HEK293 (cell line): ENCODE data around the gene CLDN19.

Source experiments
- CTCF ChIA-PET: fragments of 350-600 bp; formaldehyde crosslinking; extraction: SDS; loops from one replicate; lab custom pipeline; 2021; ENCODE audit warnings: antibody characterized with exemption; lab: Yijun Ruan, JAX
- POLR2A ChIA-PET: fragments of 300-600 bp; formaldehyde crosslinking; extraction: SDS; loops from one replicate; lab custom pipeline; 2020; ENCODE audit warnings: antibody characterized with exemption, inconsistent platforms; lab: Yijun Ruan, JAX
- H3K27ac ChIP-seq: fragments of 200-500 bp; sonication (Bioruptor generic); 2 replicates; pipeline ENCODE4 v1.5.1; 2014; ENCODE audit warnings: low read depth, low read length, control low read depth, inconsistent platforms; ENCODE audit errors: extremely low read depth
- H3K36me3 ChIP-seq, 2 experiments: fragments of 200-500 bp in 1 of 2; sonication (Bioruptor generic) in 1 of 2; 1 replicate in 1 of 2; 2 replicates in 1 of 2; pipeline ENCODE4 v1.5.1; 2014 to 2017; ENCODE audit warnings: inconsistent platforms in 2 of 2, low read length in 2 of 2; ENCODE audit not compliant: control insufficient read depth in 2 of 2, insufficient read depth in 1 of 2
- H3K4me1 ChIP-seq: fragments of 200-500 bp; sonication (Bioruptor generic); 2 replicates; pipeline ENCODE4 v1.5.1; 2014; ENCODE audit warnings: mild to moderate bottlenecking, low read length, inconsistent platforms; ENCODE audit not compliant: control insufficient read depth, insufficient read depth
- H3K4me3 ChIP-seq: 2 replicates; pipeline ENCODE4 v1.5.1; 2011; ENCODE audit warnings: low read depth, mild to moderate bottlenecking, control low read depth, low read length, moderate library complexity
- H3K9me3 ChIP-seq: fragments of 200-500 bp; sonication (Bioruptor generic); 2 replicates; pipeline ENCODE4 v1.5.1; 2014; ENCODE audit warnings: low read depth, low read length, inconsistent platforms; ENCODE audit not compliant: control insufficient read depth, insufficient read depth
- BCL11B ChIP-seq: fragments of 450-650 bp; formaldehyde crosslinking; IDR thresholded peaks from 2 replicates; pipeline ENCODE4 v1.5.1; 2016; ENCODE audit warnings: low read depth, missing biosample characterization, missing genetic modification characterization
- GLI4 ChIP-seq: fragments of 450-650 bp; formaldehyde crosslinking; IDR thresholded peaks from 2 replicates; pipeline ENCODE4 v1.5.1; 2016; ENCODE audit warnings: missing biosample characterization, missing genetic modification characterization
- GLIS2 ChIP-seq: fragments of 450-650 bp; formaldehyde crosslinking; IDR thresholded peaks from 2 replicates; pipeline ENCODE4 v1.5.1; 2016; ENCODE audit warnings: missing biosample characterization, missing genetic modification characterization
- OSR2 ChIP-seq: fragments of 450-650 bp; formaldehyde crosslinking; IDR thresholded peaks from 2 replicates; pipeline ENCODE4 v1.5.1; 2016; ENCODE audit warnings: missing biosample characterization, missing genetic modification characterization
- PRDM1 ChIP-seq: fragments of 450-650 bp; formaldehyde crosslinking; IDR thresholded peaks from 2 replicates; pipeline ENCODE4; 2016; ENCODE audit warnings: missing biosample characterization, missing genetic modification characterization
- ZBTB17 ChIP-seq: fragments of 450-650 bp; formaldehyde crosslinking; IDR thresholded peaks from 2 replicates; pipeline ENCODE4 v1.5.1; 2016; ENCODE audit warnings: missing biosample characterization, missing genetic modification characterization
- ZBTB20 ChIP-seq: fragments of 450-650 bp; formaldehyde crosslinking; IDR thresholded peaks from 2 replicates; pipeline ENCODE4 v1.5.1; 2016; ENCODE audit warnings: missing biosample characterization, missing genetic modification characterization
- ZBTB48 ChIP-seq: fragments of 450-650 bp; formaldehyde crosslinking; IDR thresholded peaks from 2 replicates; pipeline ENCODE4 v1.5.1; 2016; ENCODE audit warnings: missing biosample characterization, missing genetic modification characterization
- ZIC2 ChIP-seq: fragments of 450-650 bp; formaldehyde crosslinking; IDR thresholded peaks from 2 replicates; pipeline ENCODE4 v1.5.1; 2016; ENCODE audit warnings: missing biosample characterization, missing genetic modification characterization
- ZNF121 ChIP-seq: fragments of 450-650 bp; formaldehyde crosslinking; IDR thresholded peaks from 2 replicates; pipeline ENCODE4 v1.5.1; 2016; ENCODE audit warnings: missing biosample characterization, missing genetic modification characterization
- ZNF133 ChIP-seq: fragments of 450-650 bp; formaldehyde crosslinking; IDR thresholded peaks from 2 replicates; pipeline ENCODE4 v1.5.1; 2016; ENCODE audit warnings: missing biosample characterization, missing genetic modification characterization
- ZNF155 ChIP-seq: fragments of 450-650 bp; formaldehyde crosslinking; IDR thresholded peaks from 2 replicates; pipeline ENCODE4 v1.5.1; 2016; ENCODE audit warnings: missing biosample characterization, missing genetic modification characterization
- ZNF169 ChIP-seq: fragments of 450-650 bp; formaldehyde crosslinking; IDR thresholded peaks from 2 replicates; pipeline ENCODE4 v1.5.1; 2016; ENCODE audit warnings: missing biosample characterization, missing genetic modification characterization
- ZNF202 ChIP-seq: fragments of 450-650 bp; formaldehyde crosslinking; IDR thresholded peaks from 2 replicates; pipeline ENCODE4 v1.5.1; 2016; ENCODE audit warnings: missing biosample characterization, missing genetic modification characterization, borderline replicate concordance
- ZNF221 ChIP-seq: fragments of 450-650 bp; formaldehyde crosslinking; IDR thresholded peaks from 2 replicates; pipeline ENCODE4 v1.5.1; 2017; ENCODE audit warnings: missing biosample characterization, missing genetic modification characterization, borderline replicate concordance
- ZNF335 ChIP-seq: fragments of 450-650 bp; formaldehyde crosslinking; conservative IDR thresholded peaks from 2 replicates; pipeline ENCODE4 v1.5.1; 2016; ENCODE audit warnings: missing biosample characterization, missing genetic modification characterization
- ZNF416 ChIP-seq: fragments of 450-650 bp; formaldehyde crosslinking; IDR thresholded peaks from 2 replicates; pipeline ENCODE4 v1.5.1; 2016; ENCODE audit warnings: missing biosample characterization, missing genetic modification characterization
- ZNF423 ChIP-seq: fragments of 450-650 bp; formaldehyde crosslinking; IDR thresholded peaks from 2 replicates; pipeline ENCODE4 v1.5.1; 2016; ENCODE audit warnings: missing biosample characterization, missing genetic modification characterization
- ZNF530 ChIP-seq: fragments of 450-650 bp; formaldehyde crosslinking; IDR thresholded peaks from 2 replicates; pipeline ENCODE4 v1.5.1; 2016; ENCODE audit warnings: low read depth, missing biosample characterization, missing genetic modification characterization
- ZNF596 ChIP-seq: fragments of 450-650 bp; IDR thresholded peaks from 2 replicates; pipeline ENCODE4 v1.5.0; 2018; ENCODE audit warnings: missing biosample characterization, mild to moderate bottlenecking, missing genetic modification characterization, moderate library complexity
- ZNF658 ChIP-seq: fragments of 450-650 bp; formaldehyde crosslinking; IDR thresholded peaks from 2 replicates; pipeline ENCODE4; 2016; ENCODE audit warnings: missing biosample characterization, missing genetic modification characterization
- ZNF768 ChIP-seq: fragments of 450-650 bp; formaldehyde crosslinking; IDR thresholded peaks from 2 replicates; pipeline ENCODE4 v1.5.1; 2018; ENCODE audit warnings: missing biosample characterization, mild to moderate bottlenecking, missing genetic modification characterization
- ZNF837 ChIP-seq: fragments of 450-650 bp; formaldehyde crosslinking; IDR thresholded peaks from 2 replicates; pipeline ENCODE4 v1.5.1; 2016; ENCODE audit warnings: missing biosample characterization, missing genetic modification characterization
- TF ChIP-seq, protein P1 (sequence below): fragments of 450-650 bp; formaldehyde crosslinking; IDR thresholded peaks from 2 replicates; pipeline ENCODE4 v1.5.1; 2016; ENCODE audit warnings: missing biosample characterization, missing genetic modification characterization
- TF ChIP-seq, protein P2 (sequence below): fragments of 450-650 bp; formaldehyde crosslinking; IDR thresholded peaks from 2 replicates; pipeline ENCODE4; 2016; ENCODE audit warnings: missing biosample characterization, missing genetic modification characterization
- TF ChIP-seq, protein P3 (sequence below): fragments of 450-650 bp; formaldehyde crosslinking; IDR thresholded peaks from 2 replicates; pipeline ENCODE4 v1.5.1; 2016; ENCODE audit warnings: missing biosample characterization, missing genetic modification characterization

CLDN19 gene

GRCh38 chr1:42734201-42735035, 5.6 kb downstream of the CLDN19 start:
- Histone ChIP-seq H3K9me3 (no peaks in the 10 kb centered on the region), H3K27ac (no peak overlapping the region), H3K4me1 (no peaks in the 10 kb centered on the region), H3K36me3 (no peaks in the 10 kb centered on the region), H3K4me3 (no peak overlapping the region)
- no peak for TF ChIP-seq ZNF530
- TF ChIP-seq ZNF202 (tag by site-specific recombination) = no peak
- TF ChIP-seq, protein P1, sequence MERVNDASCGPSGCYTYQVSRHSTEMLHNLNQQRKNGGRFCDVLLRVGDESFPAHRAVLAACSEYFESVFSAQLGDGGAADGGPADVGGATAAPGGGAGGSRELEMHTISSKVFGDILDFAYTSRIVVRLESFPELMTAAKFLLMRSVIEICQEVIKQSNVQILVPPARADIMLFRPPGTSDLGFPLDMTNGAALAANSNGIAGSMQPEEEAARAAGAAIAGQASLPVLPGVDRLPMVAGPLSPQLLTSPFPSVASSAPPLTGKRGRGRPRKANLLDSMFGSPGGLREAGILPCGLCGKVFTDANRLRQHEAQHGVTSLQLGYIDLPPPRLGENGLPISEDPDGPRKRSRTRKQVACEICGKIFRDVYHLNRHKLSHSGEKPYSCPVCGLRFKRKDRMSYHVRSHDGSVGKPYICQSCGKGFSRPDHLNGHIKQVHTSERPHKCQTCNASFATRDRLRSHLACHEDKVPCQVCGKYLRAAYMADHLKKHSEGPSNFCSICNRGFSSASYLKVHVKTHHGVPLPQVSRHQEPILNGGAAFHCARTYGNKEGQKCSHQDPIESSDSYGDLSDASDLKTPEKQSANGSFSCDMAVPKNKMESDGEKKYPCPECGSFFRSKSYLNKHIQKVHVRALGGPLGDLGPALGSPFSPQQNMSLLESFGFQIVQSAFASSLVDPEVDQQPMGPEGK (tag by site-specific recombination) = no peak
- no peak for TF ChIP-seq ZNF768
- no peak for TF ChIP-seq ZBTB48 (tag by site-specific recombination)
- CTCF ChIA-PET = no interaction called here
- POLR2A ChIA-PET = no interaction called here

GRCh38 chr1:42733415-42734200, 6.4 kb downstream of the CLDN19 start:
- TF ChIP-seq ZNF169 (tag by site-specific recombination) (no peak), ZNF837 (tag by site-specific recombination) (no peak), PRDM1 (tag by site-specific recombination) (no peak), ZNF596 (tag by site-specific recombination) (no peak), ZNF121 (no peak), GLI4 (tag by site-specific recombination) (no peak), OSR2 (no peak), ZNF221 (no peak)
- TF ChIP-seq, all 188 proteins: peak for 0
- Histone ChIP-seq H3K4me1 (no peaks in the 10 kb centered on the region), H3K36me3 (no peaks in the 10 kb centered on the region), H3K9me3 (no peaks in the 10 kb centered on the region), H3K4me3 (no peak overlapping the region), H3K27ac (no peak overlapping the region)
- ChIA-PET POLR2A (no interaction called here), CTCF (interaction anchor here (0.5 to 1.2 kb wide), 3 partner anchors 18 to 599 kb away, joined by 3 to 4 read pairs (median 3); no protein-coding TSS in a partner anchor)

DNA sequence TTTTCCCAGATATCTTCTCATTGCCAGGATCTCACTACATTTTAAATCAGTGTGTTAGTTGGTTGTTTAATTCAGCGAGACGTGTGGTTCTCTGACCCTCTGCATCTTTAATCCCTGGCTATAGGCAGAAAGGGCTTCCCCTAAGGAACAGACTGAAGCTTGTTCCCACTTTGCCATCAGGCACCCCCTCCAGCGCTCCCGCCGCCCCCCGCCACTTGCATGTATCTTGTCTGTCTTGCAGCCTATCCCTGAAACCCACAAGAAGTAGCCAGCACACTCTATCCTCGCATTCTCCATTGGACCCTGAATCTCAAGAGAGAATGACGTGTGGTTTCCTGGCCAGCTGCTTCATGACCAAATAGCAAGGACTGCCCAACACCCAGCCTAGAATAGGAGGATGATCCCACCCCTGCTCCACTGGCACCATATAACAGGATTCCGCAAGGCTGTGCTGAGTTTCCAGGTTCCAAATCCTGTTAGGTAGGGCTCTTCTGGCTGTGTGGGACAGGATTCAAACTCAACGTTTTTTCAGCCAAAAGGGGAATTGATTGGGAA, 7.8 kb downstream of the CLDN19 start:
- no peak overlapping the region for H3K27ac ChIP-seq
- CTCF ChIA-PET = interaction anchor here (1.0 kb wide), 1 partner anchor 15 kb away, joined by 5 read pairs; no protein-coding TSS in a partner anchor
- POLR2A ChIA-PET = no interaction called here
- H3K9me3 ChIP-seq = no peaks in the 10 kb centered on the region
- no peaks in the 10 kb centered on the region for H3K4me1 ChIP-seq
- no peak overlapping the region for H3K4me3 ChIP-seq
- no peaks in the 10 kb centered on the region for H3K36me3 ChIP-seq
- no peak for TF ChIP-seq ZNF133 (tag by site-specific recombination)
- TF ChIP-seq ZNF658 (tag by site-specific recombination) = no peak
- no peak for TF ChIP-seq ZNF155 (tag by site-specific recombination)
- no peak for TF ChIP-seq ZBTB48 (tag by site-specific recombination)
- TF ChIP-seq ZNF423 (tag by site-specific recombination) = no peak
- TF ChIP-seq ZBTB20 (tag by site-specific recombination) = no peak
- TF ChIP-seq, protein P2, sequence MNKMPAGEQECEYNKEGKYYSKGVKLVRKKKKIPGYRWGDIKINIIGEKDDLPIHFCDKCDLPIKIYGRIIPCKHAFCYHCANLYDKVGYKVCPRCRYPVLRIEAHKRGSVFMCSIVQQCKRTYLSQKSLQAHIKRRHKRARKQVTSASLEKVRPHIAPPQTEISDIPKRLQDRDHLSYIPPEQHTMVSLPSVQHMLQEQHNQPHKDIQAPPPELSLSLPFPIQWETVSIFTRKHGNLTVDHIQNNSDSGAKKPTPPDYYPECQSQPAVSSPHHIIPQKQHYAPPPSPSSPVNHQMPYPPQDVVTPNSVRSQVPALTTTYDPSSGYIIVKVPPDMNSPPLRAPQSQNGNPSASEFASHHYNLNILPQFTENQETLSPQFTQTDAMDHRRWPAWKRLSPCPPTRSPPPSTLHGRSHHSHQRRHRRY (tag by site-specific recombination) = no peak
- TF ChIP-seq GLIS2 = no peak
- no peak for TF ChIP-seq ZIC2
- TF ChIP-seq, protein P3, sequence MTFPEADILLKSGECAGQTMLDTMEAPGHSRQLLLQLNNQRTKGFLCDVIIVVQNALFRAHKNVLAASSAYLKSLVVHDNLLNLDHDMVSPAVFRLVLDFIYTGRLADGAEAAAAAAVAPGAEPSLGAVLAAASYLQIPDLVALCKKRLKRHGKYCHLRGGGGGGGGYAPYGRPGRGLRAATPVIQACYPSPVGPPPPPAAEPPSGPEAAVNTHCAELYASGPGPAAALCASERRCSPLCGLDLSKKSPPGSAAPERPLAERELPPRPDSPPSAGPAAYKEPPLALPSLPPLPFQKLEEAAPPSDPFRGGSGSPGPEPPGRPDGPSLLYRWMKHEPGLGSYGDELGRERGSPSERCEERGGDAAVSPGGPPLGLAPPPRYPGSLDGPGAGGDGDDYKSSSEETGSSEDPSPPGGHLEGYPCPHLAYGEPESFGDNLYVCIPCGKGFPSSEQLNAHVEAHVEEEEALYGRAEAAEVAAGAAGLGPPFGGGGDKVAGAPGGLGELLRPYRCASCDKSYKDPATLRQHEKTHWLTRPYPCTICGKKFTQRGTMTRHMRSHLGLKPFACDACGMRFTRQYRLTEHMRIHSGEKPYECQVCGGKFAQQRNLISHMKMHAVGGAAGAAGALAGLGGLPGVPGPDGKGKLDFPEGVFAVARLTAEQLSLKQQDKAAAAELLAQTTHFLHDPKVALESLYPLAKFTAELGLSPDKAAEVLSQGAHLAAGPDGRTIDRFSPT = no peak
- TF ChIP-seq ZNF416 (tag by site-specific recombination) = no peak
- no peak for TF ChIP-seq ZBTB17 (tag by site-specific recombination)
- TF ChIP-seq ZNF335 (tag by site-specific recombination) = no peak
- no peak for TF ChIP-seq BCL11B
